HG03103 (cell line): ENCODE measurements around the gene LRRIQ1.
"Not testable (repeated sequence)": the region's sequence is repeated elsewhere in the genome, so short reads cannot be mapped to it uniquely, and the experiment has no call there.

ENCODE experiments used
- ATAC-seq: cut with Tn5 transposase; IDR thresholded peaks from one replicate; pipeline ENCODE4 v1.9.1; 2021; ENCODE audit warnings: low read depth; ENCODE audit not compliant: unreplicated experiment

LRRIQ1 gene

GRCh38 chr12:85036234-85036707, at the start of gene LRRIQ1, which contains the start of gene TSPAN19:
Gene LRRIQ1, plus strand, starts transcription at chr12:85036351. Its CDS starts 1,826 bp downstream, at chr12:85038177.
Gene TSPAN19, minus strand, starts transcription at chr12:85036277. Its CDS starts 6,331 bp downstream, at chr12:85029946.
- ATAC-seq = peak; percentile 99

- no peak for ATAC-seq
Measured at GRCh38 chr12:84986586-84986985, 49.6 kb upstream of the LRRIQ1 start.

DNA sequence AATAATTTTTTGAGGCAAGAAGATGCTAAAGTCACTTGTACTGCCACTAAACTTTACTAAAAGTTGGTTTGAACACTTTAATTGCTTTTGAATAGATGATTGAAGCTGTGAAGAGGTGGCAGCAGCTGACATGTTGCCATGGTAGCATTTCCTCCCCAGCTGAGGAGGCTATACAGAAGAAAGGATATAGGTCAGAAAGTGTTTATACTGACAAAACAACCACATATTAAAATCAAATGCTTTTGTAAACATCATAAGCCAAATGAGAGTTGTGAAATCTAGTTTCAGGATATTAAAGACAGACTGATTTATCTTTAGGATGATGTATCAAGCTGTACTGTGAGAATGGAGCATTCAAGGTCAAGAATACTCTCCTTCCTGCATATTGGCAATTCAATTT, 41.7 kb upstream of the LRRIQ1 start:
- no peak for ATAC-seq

DNA sequence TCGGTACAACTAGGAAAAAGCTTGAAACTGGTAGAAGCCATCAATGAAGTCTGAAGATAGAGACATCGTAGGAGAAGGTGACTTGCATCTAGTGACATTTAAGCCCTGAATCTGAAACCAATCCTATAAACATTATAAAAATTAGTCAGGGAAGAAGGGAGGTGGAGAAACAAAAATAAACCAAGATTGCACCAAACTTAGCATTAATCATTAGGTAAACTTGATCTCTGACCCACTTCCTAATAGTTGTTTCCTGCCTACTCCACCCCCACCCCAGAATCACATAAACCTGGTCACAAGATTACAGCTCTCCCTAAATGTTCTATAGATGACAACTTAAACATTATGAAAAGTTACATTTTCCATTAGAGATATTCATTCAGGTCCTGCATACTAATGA, 40.5 kb upstream of the LRRIQ1 start:
- no peak for ATAC-seq

- ATAC-seq = no peak
Measured at GRCh38 chr12:84996759-84997158, 39.4 kb upstream of the LRRIQ1 start.

DNA sequence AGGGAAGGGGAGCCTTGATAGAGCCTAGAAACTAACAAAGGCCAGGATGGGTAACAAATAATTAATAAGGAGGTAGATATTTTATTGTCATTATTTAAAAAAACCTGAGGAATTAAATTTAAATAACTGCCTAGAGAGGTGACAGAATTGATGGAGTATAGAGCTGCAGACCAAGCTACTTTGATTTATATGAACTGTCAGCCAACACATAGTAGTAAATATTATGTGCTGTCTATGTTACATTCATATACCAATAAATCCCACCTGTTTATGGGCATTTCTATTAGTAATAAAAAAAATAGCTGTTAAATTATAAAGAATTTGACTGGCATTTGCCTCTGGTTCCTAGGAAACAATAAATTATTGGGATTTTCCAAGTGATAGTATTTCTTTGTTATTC, 37.8 kb upstream of the LRRIQ1 start:
- ATAC-seq = no peak

- ATAC-seq = no peak
Measured at GRCh38 chr12:85000729-85001128, 35.4 kb upstream of the LRRIQ1 start.

GRCh38 chr12:85002778-85003296, 33.3 kb upstream of the LRRIQ1 start:
- ATAC-seq = no peak

DNA sequence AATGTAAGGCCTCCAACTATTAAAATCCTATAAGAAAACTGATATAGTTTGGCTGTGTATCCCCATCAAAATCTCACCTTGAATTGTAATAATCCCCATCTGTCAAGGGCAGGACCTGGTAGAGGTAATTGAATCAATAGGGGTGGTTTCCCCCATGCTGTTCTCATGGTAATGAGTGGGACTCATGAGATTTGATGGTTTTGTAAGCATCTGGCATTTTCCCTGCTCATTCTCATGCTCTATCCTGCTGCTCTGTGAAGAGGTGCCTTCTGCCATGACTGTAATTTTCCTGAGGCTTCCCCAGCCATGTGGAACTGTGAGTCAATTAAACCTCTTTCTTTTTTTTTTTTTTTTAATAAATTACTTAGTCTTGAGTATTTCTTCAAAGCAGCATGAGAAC, 31.9 kb upstream of the LRRIQ1 start:
- ATAC-seq = no peak

DNA sequence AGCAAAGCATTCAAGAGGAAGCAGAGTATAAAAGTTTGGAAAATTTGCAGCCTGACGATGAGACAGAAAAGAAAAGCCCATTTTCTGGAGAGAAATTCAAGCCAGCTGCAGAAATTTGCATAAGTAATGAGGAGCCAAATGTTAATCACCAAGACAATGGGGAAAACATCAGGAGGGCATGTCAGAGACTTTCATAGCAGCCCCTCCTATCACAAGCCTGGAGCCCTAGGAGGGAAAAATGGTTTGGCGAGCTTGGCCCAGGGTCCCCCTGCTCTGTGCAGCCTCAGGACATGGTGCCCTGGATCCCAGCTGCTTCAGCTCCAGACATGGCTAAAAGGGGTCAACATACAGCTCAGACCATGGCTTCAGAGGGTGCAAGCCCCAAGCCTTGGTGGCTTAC, 31.1 kb upstream of the LRRIQ1 start:
- not testable (repeated sequence) for ATAC-seq

DNA sequence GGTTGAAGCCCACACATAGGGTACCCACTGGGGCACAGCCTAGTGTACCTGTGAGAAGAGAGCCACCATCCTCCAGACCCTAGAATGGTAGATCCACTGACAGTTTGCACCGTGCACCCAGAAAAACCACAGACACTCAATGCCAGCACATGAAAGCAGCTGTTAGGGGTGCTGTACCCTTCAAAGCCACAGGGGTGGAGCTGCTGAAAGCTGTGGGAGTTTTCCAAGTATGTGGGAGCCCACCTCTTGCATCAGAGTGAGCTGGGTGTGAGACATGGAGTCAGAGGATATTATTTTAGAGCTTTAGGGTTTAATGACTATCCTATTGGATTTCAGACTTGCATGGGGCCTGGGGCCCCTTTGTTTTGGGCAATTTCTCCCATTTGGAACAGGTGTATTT, 30.5 kb upstream of the LRRIQ1 start:
- ATAC-seq = no peak

- no peak for ATAC-seq
Measured at GRCh38 chr12:85006206-85006605, 29.9 kb upstream of the LRRIQ1 start.

DNA sequence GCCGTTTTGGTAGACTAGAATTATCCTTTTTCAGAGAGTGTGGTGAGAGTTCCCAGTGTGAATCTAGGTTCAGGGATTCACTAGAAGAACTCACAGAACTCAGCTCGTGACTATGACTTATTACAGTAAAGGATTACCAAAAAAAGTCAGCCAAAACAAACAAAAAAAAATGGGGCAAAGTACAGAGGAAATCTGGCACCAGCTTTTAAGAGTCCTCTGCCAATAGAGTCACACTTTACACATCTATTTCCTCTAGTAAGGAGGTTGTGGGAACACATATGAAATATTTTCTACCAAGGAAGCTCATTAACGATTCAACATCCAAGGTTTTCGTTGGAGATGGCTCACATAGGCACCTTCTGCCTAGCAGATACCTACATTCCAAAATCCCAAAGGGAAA, 28.3 kb upstream of the LRRIQ1 start:
- no peak for ATAC-seq

DNA sequence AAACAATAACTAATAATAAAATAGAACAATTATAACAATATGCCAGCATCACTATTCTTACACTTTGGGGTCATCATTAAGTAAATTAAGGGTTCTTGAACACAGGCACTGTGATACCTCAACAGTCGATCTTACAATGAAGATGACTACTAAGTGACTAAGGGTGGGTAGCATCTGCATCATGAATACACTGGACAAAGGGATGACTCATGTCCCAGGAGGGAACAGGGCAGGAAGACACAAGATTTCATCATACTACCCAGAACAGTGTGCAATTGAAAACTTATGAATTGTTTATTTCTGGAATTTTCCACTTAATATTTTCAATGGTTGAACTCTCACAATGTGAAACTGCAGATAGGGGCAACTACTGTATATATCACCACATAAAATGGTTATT, 19.7 kb upstream of the LRRIQ1 start:
- ATAC-seq = no peak

DNA sequence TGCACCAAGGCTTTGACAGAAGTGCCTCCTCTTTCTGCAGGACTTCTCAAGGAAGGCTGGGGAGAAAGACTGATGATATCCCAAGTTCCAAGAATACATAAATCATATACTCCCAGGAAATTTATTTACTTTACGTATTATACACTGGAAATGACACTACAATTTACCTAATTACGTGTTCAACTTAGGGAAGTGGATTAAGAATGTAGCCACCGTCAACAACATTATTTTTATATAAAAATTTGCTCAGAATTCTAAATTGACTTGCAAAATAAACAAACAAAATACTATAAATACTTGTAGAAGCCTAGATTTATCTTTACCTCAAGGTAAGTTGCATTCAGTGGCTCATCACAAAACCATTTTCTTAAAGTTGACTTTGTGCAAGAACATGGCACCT, 19.0 kb upstream of the LRRIQ1 start:
- ATAC-seq = no peak

DNA sequence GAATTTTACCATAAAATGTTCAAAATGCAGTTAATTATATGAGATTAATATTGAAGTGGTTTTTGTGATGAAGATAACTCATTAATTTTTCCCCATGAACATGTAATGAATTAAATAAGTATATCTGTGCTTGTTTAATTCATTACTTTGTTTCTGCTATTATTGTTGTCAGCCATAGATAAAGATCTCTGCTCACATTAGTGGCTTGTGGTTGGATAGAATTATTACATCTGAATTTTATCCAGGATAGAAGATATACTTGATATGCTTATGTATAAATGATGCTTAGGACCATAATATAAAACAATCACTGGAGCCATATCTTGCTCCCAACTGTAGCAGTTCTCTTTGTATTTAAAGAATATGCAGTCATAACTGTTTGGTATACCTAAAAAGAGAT, 18.5 kb upstream of the LRRIQ1 start:
- no peak for ATAC-seq

DNA sequence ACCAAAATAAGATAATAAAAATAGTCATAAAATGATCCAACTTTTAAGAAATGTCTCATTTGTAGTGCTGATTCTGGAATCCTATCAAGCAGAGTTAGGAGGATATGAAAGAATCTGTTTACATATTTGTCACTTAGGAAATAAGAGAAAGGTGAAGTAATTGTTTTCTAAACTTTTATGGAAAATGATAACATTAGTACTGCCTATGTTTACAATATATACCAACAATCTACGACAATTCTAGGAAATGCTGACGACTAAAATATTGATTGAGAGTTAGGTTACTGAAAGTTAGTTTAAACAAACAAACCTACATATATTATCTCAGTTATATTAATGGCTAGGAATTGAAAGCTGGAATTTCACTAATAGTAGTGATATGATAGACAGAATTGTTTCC, 18.1 kb upstream of the LRRIQ1 start:
- no peak for ATAC-seq

DNA sequence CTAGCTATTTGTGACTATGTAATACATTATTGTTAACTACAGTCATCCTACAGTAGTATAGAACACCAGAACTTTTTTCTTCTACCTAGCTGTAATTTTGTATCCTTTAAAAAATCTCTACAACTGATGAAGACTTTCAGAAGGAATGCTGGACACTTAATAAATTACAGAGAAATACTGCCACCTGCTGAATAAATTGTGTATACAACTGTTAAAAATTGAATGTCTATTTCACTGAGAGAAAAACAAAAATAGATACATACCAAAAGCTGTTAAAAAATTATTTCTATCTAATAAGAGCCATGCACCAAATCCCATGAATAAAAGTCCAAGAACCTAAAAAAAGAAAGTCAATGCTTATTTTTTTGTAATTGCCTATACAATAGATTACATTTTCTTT, 6.7 kb upstream of the LRRIQ1 start:
- no peak for ATAC-seq

DNA sequence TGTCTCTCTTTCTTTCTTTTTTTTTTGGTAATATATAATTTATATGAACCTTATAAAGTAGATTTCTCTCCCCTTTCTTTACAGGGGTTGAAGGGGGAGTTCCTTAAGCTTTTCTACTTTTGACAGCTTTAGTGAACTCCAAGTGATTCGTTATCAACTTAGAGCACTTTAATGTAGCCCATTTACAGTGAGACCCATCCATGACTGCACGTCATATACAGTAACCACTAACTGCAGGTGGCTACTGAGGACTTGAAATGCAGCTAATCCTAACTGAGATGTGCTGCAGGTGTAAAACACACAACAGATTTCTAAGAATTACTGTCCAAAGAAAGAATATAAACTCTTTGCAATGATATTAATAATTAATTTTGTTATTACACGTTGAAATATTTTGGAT, 582 bp downstream of the LRRIQ1 start:
- ATAC-seq = no peak

DNA sequence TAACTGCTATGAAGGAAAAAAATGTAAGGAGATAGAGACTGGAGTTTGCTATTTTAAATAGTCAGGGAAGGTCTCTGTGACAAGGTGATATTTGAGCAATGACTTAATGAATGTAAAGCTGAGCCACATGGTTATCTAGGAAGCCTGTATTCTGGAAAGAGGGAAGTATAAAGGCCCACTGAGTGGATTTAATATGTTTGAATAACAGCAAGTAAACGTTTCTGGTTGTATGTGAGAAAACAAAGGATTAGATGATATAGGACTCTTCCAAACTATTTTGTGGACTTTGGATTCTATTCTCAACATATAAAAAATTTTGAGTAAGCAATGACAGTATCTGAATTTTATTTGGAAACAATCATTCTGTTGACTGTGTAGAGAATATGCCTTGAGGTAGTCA, 5.2 kb downstream of the LRRIQ1 start:
- no peak for ATAC-seq

DNA sequence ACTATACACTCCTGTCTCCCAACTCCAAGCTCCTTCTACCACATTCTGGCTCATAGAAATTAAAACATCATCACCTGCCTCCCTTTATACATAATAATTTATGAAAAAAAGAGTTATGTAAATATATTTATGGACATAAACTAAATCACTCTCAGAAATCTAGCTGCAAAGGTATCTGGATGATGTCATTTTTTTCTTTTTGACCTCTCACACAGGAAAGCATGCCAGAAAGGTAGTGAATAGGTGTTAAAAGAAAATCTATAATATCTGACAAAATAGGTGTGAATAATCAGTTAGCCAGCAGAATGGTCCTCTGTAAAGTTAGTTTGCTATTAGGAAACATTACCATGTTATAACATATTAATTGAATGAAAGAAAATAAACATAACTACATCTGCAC, 7.7 kb downstream of the LRRIQ1 start:
- no peak for ATAC-seq

GRCh38 chr12:85057370-85057963, 21.3 kb downstream of the LRRIQ1 start:
- ATAC-seq = peak; percentile 70

- ATAC-seq = no peak
Measured at GRCh38 chr12:85058339-85058738, 22.2 kb downstream of the LRRIQ1 start.
